ENCODE results near the gene ARHGEF12.

- TF ChIP-seq EZH2phosphoT487 (IDR thresholded peaks at IDR 0.05; ENCODE audit: low read depth), result no peak
- no peak for TF ChIP-seq CTCF (IDR thresholded peaks at IDR 0.05; ENCODE audit: low read depth, low read length)
Measured at GRCh38 chr11:120457996-120458395, 121.8 kb downstream of the ARHGEF12 start.

Measured in OCI-LY3 (cell line).